ENCODE data around the gene TULP4.

GRCh38 chr6:158465747-158466146, 153.5 kb downstream of the TULP4 start:
- TF ChIP-seq SNAI2 (CRISPR knock-in tag; IDR thresholded peaks at IDR 0.05): no peak
- no peak for TF ChIP-seq TCF4 (CRISPR knock-in tag; IDR thresholded peaks at IDR 0.05; ENCODE audit: borderline replicate concordance)
- no peak for TF ChIP-seq ZFP3 (CRISPR knock-in tag; IDR thresholded peaks at IDR 0.05)
- TF ChIP-seq ZNF565 (CRISPR knock-in tag; conservative IDR thresholded peaks at IDR 0.05; ENCODE audit: low read depth): no peak
- TF ChIP-seq, protein P1, sequence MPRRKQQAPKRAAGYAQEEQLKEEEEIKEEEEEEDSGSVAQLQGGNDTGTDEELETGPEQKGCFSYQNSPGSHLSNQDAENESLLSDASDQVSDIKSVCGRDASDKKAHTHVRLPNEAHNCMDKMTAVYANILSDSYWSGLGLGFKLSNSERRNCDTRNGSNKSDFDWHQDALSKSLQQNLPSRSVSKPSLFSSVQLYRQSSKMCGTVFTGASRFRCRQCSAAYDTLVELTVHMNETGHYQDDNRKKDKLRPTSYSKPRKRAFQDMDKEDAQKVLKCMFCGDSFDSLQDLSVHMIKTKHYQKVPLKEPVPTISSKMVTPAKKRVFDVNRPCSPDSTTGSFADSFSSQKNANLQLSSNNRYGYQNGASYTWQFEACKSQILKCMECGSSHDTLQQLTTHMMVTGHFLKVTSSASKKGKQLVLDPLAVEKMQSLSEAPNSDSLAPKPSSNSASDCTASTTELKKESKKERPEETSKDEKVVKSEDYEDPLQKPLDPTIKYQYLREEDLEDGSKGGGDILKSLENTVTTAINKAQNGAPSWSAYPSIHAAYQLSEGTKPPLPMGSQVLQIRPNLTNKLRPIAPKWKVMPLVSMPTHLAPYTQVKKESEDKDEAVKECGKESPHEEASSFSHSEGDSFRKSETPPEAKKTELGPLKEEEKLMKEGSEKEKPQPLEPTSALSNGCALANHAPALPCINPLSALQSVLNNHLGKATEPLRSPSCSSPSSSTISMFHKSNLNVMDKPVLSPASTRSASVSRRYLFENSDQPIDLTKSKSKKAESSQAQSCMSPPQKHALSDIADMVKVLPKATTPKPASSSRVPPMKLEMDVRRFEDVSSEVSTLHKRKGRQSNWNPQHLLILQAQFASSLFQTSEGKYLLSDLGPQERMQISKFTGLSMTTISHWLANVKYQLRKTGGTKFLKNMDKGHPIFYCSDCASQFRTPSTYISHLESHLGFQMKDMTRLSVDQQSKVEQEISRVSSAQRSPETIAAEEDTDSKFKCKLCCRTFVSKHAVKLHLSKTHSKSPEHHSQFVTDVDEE (CRISPR knock-in tag; IDR thresholded peaks at IDR 0.05): no peak
- no peak for TF ChIP-seq ARNTL (CRISPR knock-in tag; IDR thresholded peaks at IDR 0.05; ENCODE audit: borderline replicate concordance, low read depth)
- TF ChIP-seq, protein P2, sequence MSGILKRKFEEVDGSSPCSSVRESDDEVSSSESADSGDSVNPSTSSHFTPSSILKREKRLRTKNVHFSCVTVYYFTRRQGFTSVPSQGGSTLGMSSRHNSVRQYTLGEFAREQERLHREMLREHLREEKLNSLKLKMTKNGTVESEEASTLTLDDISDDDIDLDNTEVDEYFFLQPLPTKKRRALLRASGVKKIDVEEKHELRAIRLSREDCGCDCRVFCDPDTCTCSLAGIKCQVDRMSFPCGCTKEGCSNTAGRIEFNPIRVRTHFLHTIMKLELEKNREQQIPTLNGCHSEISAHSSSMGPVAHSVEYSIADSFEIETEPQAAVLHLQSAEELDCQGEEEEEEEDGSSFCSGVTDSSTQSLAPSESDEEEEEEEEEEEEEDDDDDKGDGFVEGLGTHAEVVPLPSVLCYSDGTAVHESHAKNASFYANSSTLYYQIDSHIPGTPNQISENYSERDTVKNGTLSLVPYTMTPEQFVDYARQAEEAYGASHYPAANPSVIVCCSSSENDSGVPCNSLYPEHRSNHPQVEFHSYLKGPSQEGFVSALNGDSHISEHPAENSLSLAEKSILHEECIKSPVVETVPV (CRISPR knock-in tag; IDR thresholded peaks at IDR 0.05): no peak
- TF ChIP-seq ISL1 (CRISPR knock-in tag; IDR thresholded peaks at IDR 0.05): no peak
- TF ChIP-seq OSR1 (CRISPR knock-in tag; IDR thresholded peaks at IDR 0.05): no peak
- TF ChIP-seq, protein P3, sequence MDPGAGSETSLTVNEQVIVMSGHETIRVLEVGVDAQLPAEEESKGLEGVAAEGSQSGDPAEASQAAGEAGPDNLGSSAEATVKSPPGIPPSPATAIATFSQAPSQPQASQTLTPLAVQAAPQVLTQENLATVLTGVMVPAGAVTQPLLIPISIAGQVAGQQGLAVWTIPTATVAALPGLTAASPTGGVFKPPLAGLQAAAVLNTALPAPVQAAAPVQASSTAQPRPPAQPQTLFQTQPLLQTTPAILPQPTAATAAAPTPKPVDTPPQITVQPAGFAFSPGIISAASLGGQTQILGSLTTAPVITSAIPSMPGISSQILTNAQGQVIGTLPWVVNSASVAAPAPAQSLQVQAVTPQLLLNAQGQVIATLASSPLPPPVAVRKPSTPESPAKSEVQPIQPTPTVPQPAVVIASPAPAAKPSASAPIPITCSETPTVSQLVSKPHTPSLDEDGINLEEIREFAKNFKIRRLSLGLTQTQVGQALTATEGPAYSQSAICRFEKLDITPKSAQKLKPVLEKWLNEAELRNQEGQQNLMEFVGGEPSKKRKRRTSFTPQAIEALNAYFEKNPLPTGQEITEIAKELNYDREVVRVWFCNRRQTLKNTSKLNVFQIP (CRISPR knock-in tag; IDR thresholded peaks at IDR 0.05; ENCODE audit: borderline replicate concordance, low read depth): no peak
- no peak for TF ChIP-seq ZC3H10 (CRISPR knock-in tag; IDR thresholded peaks at IDR 0.05)

All from SK-N-SH treated with all-trans-retinoic acid at 6 μM for 48 hours (cell line).